ENCODE results near the gene EXD3. TPM values are rescaled to one million over a fixed set of nuclear protein-coding genes. Genes with fewer than 3 reads are reported as not detected.

Gene EXD3
- total RNA-seq, 3 donors from 2014 or later: 39.4 to 56.7 (median 40.1) TPM

DNA sequence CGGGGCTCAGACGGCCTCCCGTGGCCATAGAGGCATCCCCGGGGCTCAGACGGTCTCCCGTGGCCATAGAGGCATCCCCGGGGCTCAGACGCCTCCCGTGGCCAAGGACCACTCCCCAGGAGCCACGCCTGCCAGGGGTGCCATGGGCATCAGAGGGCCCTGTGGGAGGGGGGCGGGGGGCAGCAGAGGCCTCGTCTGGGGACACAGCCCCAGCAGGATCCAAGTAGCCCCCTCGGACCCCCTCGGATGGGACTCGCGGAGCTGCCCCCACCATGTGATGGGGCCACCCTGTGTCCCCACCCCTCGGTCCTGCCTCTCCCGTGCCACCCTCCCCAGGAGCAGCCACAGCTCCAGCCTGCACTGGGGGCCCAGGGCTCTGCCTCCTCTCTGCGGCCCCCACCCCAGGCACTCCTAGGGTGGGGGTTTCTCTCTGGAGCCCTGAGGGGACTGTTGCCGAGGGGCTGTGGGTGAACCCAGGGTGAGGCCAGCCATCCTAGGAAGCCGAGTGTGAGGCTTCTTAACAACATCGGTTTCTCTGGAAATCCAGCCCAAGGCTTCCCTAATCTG lies 15.7 kb upstream of the EXD3 start:
- peak in 2 of 3 donors; percentile 31 to 51 for DNase-seq
- no peaks in the 10 kb centered on the region for H3K9me3 ChIP-seq
- no peak overlapping the region for H3K4me3 ChIP-seq
- no peaks in the 10 kb centered on the region for H3K36me3 ChIP-seq (ENCODE audit: low read depth)
- H3K4me1 ChIP-seq (ENCODE audit: low read depth): peaks cover 34% of the 10 kb centered on the region
- TF ChIP-seq, protein P1, sequence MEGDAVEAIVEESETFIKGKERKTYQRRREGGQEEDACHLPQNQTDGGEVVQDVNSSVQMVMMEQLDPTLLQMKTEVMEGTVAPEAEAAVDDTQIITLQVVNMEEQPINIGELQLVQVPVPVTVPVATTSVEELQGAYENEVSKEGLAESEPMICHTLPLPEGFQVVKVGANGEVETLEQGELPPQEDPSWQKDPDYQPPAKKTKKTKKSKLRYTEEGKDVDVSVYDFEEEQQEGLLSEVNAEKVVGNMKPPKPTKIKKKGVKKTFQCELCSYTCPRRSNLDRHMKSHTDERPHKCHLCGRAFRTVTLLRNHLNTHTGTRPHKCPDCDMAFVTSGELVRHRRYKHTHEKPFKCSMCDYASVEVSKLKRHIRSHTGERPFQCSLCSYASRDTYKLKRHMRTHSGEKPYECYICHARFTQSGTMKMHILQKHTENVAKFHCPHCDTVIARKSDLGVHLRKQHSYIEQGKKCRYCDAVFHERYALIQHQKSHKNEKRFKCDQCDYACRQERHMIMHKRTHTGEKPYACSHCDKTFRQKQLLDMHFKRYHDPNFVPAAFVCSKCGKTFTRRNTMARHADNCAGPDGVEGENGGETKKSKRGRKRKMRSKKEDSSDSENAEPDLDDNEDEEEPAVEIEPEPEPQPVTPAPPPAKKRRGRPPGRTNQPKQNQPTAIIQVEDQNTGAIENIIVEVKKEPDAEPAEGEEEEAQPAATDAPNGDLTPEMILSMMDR (IDR thresholded peaks at IDR 0.05): no peak
- ATAC-seq: no peak
- intact Hi-C loops (cut with DNase I, micrococcal nuclease): no loop called here

DNA sequence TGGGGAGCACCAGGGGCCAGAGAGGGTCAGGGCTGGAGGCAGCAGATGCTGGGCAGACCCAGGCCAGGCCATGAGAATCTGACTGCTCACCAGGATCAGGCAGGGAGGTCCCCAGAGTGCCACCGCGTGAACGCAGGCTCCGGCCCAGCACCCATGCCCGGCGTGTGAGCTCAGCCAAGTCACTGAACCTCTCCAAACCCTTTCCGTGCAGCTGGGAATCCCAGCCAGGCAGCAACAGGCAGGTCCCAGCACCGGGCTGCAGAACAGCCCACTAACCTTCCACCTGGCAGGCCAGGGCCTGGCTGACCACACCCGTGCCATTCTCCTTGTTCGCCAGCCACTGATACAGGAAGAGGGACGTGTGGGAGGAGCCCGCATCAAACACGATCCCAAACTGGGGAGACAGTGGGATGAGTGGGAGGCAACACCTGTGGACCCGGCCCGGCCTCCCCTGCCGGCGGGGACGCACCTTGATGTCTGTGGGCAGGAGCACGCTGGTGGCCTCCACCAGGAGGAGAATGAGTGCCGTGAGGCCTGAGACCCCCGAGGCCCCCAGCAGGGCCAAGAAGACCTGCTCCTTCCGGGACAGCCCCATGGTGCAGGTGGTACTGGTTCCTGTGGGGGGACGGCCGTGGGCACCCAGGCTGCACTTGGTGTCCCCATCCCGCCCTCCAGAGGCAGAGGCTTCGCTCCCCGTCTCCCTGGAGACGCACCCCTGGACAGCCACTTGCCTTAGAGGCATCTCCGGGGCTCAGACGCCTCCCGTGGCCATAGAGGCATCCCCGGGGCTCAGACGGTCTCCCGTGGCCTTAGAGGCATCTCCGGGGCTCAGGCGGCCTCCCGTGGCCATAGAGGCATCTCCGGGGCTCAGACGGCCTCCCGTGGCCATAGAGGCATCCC lies 15.0 kb upstream of the EXD3 start:
- Histone ChIP-seq H3K9me3 (no peaks in the 10 kb centered on the region), H3K4me1 (ENCODE audit: low read depth) (peaks cover 34% of the 10 kb centered on the region), H3K4me3 (no peak overlapping the region), H3K36me3 (ENCODE audit: low read depth) (no peaks in the 10 kb centered on the region)
- DNase-seq (peak in 2 of 3 donors; percentile 66 to 69), ATAC-seq (peak; percentile 34)
- TF ChIP-seq, protein P1 (IDR thresholded peaks at IDR 0.05): no peak
- intact Hi-C loops (cut with DNase I, micrococcal nuclease): no loop called here

DNA sequence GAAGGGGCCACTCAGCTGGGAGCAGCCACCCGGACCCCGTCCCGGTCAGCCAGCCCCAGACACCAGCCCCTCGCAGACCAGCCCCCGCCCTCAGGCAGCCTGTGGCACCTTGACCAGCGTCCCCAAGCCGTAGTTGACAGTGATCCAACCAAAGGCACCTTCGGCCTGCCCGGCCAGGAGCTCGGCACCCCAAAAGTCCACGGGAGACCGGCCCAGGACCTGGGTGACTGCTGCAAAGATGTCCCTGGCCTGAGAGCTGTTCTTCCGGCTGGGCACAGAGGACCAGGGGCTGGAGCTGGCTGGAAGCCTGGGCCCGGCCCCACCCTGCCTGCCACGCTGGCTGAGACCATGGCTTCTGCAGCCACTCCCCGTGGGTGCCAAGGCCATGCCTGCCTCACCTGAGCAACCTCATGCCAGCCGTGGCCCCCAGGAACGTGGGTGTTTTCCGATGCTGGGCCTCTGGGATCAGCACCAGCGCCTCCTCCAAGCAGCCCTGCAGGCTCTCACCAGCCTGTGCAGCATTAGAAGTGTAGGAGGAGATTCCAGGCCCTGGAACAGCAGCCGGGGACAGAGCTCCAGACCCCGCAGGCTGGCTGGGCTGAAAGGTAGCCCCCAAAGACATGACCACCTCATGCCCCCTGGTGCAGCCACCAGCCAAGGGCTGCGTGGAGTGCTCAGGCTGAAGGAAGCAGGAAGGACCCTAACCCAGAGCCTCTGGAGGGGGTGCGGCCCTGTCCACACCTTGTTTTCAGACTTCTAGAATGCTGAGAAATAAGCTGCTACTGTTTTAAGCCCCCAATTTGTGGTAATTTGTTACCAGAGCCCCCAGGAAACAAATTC lies 14.0 kb upstream of the EXD3 start:
- ATAC-seq: peak; percentile 31
- H3K4me1 ChIP-seq (ENCODE audit: low read depth): peaks cover 34% of the 10 kb centered on the region
- H3K9me3 ChIP-seq: no peaks in the 10 kb centered on the region
- intact Hi-C loops (cut with DNase I, micrococcal nuclease): no loop called here
- DNase-seq: peak; percentile 65 to 79 (median 74)
- H3K36me3 ChIP-seq (ENCODE audit: low read depth): no peaks in the 10 kb centered on the region
- TF ChIP-seq, protein P1 (IDR thresholded peaks at IDR 0.05): no peak
- H3K4me3 ChIP-seq: no peak overlapping the region

DNA sequence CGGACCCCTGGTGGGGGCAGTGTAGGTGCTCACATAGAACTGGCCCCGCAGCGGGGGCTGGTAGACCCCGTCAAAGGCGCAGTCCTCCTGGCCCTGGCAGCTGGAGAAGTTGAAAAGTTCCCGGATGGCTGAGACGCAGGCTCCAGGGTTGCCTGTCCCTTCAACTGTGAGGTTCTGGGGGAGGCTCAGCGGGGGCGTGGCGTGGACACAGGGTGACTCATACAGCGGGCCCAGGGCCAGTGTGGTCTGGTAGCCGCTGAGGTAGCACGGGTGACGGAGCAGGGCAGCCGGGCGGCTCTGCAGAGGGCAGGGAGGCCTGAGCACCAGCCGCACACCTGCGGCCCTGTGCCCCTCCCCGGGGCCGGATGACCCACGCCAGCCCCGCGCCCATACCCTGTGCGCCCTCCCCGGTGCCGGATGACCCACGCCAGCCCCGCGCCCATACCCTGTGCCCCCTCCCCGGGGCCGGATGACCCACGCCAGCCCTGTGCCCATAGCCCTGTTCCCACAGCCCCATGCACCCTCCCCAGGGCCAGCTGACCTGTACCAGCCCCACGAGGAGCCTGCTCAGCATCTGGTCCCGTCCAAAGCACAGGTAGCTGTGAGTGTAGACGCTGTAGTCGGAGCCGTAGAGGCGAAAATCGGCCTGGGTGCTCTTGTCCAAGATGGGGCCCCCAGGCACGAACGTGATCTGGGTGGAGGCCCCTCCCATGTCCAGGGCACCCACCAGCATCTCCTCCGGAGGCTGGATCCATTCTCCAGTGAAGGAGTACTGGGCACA lies 13.2 kb upstream of the EXD3 start:
- Histone ChIP-seq H3K4me1 (ENCODE audit: low read depth) (peaks cover 29% of the 10 kb centered on the region), H3K9me3 (no peaks in the 10 kb centered on the region), H3K4me3 (no peak overlapping the region), H3K36me3 (ENCODE audit: low read depth) (no peaks in the 10 kb centered on the region)
- TF ChIP-seq, protein P1 (IDR thresholded peaks at IDR 0.05): no peak
- intact Hi-C loops (cut with DNase I, micrococcal nuclease): no loop called here
- ATAC-seq (peak; percentile 81), DNase-seq (peak; percentile 81 to 88 (median 87))

DNA sequence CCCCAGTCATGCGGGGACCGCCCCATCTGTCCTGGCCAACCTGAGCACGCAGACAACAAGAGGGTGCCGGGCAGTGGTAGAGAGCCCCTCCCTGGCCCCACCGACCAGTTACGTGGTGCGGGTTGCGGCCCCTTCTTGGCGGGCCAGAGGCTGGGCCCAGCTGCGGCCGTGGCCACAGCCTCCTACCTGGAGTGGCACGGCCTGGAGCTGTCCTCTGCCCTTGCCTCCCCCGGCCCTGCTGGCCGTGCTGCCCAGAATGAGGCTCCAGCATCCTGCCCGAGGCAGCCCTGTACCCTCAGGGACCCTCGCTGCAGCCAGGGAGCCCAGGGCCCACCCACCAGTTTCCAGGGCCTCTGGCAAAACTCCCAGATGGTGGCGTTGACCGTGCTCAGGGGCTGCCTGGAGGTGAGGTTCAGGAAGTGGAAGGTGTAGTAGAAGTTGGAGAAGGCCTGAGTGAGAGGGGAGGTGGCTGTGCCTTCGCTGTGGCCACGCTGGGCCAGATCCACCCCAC lies 12.5 kb upstream of the EXD3 start:
- peak in 2 of 3 donors; percentile 43 to 44 for DNase-seq
- ATAC-seq: peak; percentile 6
- no peaks in the 10 kb centered on the region for H3K9me3 ChIP-seq
- H3K36me3 ChIP-seq (ENCODE audit: low read depth): no peaks in the 10 kb centered on the region
- no peak overlapping the region for H3K4me3 ChIP-seq
- H3K4me1 ChIP-seq (ENCODE audit: low read depth): peaks cover 29% of the 10 kb centered on the region
- TF ChIP-seq, protein P1 (IDR thresholded peaks at IDR 0.05): no peak
- intact Hi-C loops (cut with DNase I, micrococcal nuclease): no loop called here

Data from mucosa of descending colon (tissue), 3 donors.